ENCODE data around the gene DBF4.
"Not testable (repeated sequence)": the region's sequence is repeated elsewhere in the genome, so short reads cannot be mapped to it uniquely, and the experiment has no call there.

DBF4 gene

GRCh38 chr7:87919875-87920274 is 43.6 kb downstream of the DBF4 start:
- no peak for DNase-seq (ENCODE audit: low read depth)
- no peak overlapping the region for H3K4me3 ChIP-seq (ENCODE audit: low read length)
- TF ChIP-seq, protein P1, sequence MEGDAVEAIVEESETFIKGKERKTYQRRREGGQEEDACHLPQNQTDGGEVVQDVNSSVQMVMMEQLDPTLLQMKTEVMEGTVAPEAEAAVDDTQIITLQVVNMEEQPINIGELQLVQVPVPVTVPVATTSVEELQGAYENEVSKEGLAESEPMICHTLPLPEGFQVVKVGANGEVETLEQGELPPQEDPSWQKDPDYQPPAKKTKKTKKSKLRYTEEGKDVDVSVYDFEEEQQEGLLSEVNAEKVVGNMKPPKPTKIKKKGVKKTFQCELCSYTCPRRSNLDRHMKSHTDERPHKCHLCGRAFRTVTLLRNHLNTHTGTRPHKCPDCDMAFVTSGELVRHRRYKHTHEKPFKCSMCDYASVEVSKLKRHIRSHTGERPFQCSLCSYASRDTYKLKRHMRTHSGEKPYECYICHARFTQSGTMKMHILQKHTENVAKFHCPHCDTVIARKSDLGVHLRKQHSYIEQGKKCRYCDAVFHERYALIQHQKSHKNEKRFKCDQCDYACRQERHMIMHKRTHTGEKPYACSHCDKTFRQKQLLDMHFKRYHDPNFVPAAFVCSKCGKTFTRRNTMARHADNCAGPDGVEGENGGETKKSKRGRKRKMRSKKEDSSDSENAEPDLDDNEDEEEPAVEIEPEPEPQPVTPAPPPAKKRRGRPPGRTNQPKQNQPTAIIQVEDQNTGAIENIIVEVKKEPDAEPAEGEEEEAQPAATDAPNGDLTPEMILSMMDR (conservative IDR thresholded peaks at IDR 0.05; ENCODE audit: low read length): no peak

GRCh38 chr7:87920578-87920977 is 44.3 kb downstream of the DBF4 start:
- TF ChIP-seq, protein P1 (conservative IDR thresholded peaks at IDR 0.05; ENCODE audit: low read length): no peak
- no peak overlapping the region for H3K4me3 ChIP-seq (ENCODE audit: low read length)
- no peak for DNase-seq (ENCODE audit: low read depth)

DNA sequence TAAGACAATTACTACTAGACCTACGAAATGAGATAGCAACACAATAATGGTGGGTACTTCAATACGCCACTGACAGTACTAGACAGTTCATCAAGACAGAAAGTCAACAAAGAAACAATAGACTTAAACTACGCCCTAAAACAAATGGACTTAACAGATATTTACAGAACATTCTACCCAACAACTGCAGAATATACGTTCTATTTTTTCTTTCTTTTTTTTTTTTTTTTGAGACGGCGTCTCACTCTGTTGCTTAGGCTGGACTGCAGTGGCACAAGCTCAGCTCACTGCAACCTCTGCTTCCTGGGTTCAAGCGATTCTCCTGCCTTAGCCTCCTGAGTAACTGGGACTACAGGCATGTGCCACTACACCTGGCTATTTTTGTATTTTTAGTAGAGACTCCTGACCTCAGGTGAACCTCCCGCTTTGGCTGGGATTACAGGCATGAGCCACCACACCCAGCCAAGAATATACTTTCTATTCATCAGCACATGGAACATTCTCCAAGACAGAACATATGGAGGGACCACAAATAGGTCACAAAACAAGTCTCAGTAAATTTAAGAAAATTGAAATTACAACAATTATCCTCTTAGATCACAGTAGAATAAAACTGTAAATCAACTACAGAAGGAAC is 46.6 kb downstream of the DBF4 start:
- not testable (repeated sequence) for H3K4me3 ChIP-seq (ENCODE audit: low read length); DNase-seq (ENCODE audit: low read depth)

DNA sequence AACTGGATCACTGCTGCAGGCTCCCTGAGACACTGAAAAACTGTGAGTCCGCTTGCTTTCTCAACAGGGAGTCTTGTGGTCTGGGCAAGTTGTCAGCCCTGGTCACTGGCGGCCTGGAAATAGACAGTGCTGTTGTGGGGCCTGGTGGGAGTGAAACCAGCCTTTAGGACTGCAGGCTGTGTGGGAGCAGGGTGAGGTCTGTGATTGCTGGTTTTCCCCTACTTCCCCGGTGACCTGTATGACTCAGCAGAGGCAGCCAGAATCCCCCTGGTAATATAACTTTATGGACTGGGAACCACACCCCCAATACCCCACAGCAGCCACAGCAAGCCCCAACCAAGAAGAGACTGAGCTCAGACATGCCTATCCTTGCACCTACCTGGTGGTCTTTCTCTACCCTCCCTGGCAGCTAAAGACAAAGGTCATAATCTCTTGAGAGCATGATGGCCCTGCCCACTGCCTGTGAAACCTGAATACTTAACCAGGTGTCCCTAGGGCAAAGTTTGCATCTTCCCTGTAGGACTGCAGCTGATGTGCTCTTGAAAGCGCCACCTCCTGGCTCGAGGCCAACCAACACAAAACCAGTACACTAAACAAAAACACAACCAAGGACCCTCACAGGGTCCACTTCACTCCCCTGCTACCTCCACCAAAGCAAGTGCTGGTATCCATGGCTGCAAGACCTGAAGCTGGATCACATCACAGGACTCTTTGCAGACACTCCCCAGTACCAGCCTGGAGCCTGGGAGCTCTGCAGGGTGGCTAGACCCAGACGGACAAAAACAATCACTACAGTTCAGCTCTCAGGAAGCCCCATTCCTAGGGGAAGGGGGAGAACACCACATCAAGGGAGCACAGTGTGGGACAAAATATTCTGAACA is 50.5 kb downstream of the DBF4 start:
- no peak overlapping the region for H3K4me3 ChIP-seq (ENCODE audit: low read length)
- TF ChIP-seq, protein P1 (conservative IDR thresholded peaks at IDR 0.05; ENCODE audit: low read length): no peak
- DNase-seq (ENCODE audit: low read depth): no peak

DNA sequence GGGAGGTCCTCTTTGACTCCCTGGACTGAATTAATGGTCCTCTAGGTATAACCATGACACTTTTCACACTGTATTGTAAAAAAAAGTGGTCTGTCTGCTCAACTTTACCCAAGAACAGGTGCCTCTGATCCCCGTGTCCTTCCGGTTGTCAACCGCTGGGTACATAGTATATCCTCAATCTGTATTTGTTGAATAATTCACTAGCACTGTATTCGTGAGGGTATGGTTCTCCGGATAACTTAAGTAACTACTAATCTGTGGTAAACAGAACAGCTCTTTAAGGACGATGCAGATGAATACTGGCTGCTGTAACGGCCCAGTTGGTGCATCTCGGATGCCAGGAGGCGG is 57.3 kb downstream of the DBF4 start:
- no peak for DNase-seq (ENCODE audit: low read depth)
- TF ChIP-seq, protein P1 (conservative IDR thresholded peaks at IDR 0.05; ENCODE audit: low read length): no peak
- peak overlapping the region; percentile 63 for H3K4me3 ChIP-seq (ENCODE audit: low read length)

GRCh38 chr7:87933953-87934698 is 57.8 kb downstream of the DBF4 start, which contains the start of gene ADAM22:
Gene ADAM22, plus strand, starts transcription at chr7:87934251. Its CDS starts 215 bp downstream, at chr7:87934466.
- peak; percentile 58 for DNase-seq (ENCODE audit: low read depth)
- peak within 1 kb of the TSS; percentile 63 for H3K4me3 ChIP-seq (ENCODE audit: low read length)
- TF ChIP-seq, protein P1 (conservative IDR thresholded peaks at IDR 0.05; ENCODE audit: low read length): no peak

- TF ChIP-seq, protein P1 (conservative IDR thresholded peaks at IDR 0.05; ENCODE audit: low read length): no peak
- peak overlapping the region; percentile 63 for H3K4me3 ChIP-seq (ENCODE audit: low read length)
- DNase-seq (ENCODE audit: low read depth): no peak
Measured at GRCh38 chr7:87934699-87935383, 58.5 kb downstream of the DBF4 start.

All from AG10803 (cell line).